PFSK-1 (cell line): ENCODE results near the gene TECR.

Source experiments
- FOXP2 ChIP-seq: optimal IDR thresholded peaks from 2 replicates; pipeline ENCODE3; 2011; ENCODE audit warnings: borderline replicate concordance, control low read depth, inconsistent platforms; ENCODE audit not compliant: insufficient read depth; ENCODE audit errors: extremely low read length, extremely low read depth
- POLR2AphosphoS5 ChIP-seq: IDR thresholded peaks from 2 replicates; pipeline ENCODE4 v1.6.1; 2012; ENCODE audit warnings: low read depth, mild to moderate bottlenecking, control low read depth, low read length, moderate library complexity
- REST ChIP-seq, 2 experiments: IDR thresholded peaks; 2 replicates each; pipeline versions ENCODE4 v1.6.1 to v1.8.0; 2011 to 2012; ENCODE audit warnings: low read depth in 2 of 2, low read length in 2 of 2, control low read depth in 1 of 2, inconsistent platforms in 1 of 2, mild to moderate bottlenecking in 1 of 2, moderate library complexity in 1 of 2; ENCODE audit not compliant: insufficient read depth in 1 of 2
- SIN3A ChIP-seq: IDR thresholded peaks from 2 replicates; pipeline ENCODE4 v1.6.1; 2012; ENCODE audit warnings: mild to moderate bottlenecking, low read length, moderate library complexity, borderline replicate concordance; ENCODE audit not compliant: insufficient read depth
- TAF1 ChIP-seq: IDR thresholded peaks from 2 replicates; pipeline ENCODE4 v1.6.1; 2012; ENCODE audit warnings: low read length, control low read depth, borderline replicate concordance; ENCODE audit not compliant: insufficient read depth

TECR gene

GRCh38 chr19:14530506-14530905, 1.1 kb downstream of the TECR start:
- no peak for TF ChIP-seq SIN3A
- TF ChIP-seq FOXP2, result no peak
- TF ChIP-seq POLR2AphosphoS5, result no peak
- TF ChIP-seq REST (IDR thresholded peaks at IDR 0.05; ENCODE audit: insufficient read depth in 1 of 2, low read depth in 2 of 2, low read length in 2 of 2), result no peak
- no peak for TF ChIP-seq TAF1

- TF ChIP-seq REST (IDR thresholded peaks at IDR 0.05; ENCODE audit: insufficient read depth in 1 of 2, low read depth in 2 of 2, low read length in 2 of 2), result no peak
- TF ChIP-seq TAF1, result no peak
- no peak for TF ChIP-seq POLR2AphosphoS5
- TF ChIP-seq SIN3A, result no peak
- no peak for TF ChIP-seq FOXP2
Observed at GRCh38 chr19:14533450-14533849, 4.1 kb downstream of the TECR start.

- no peak for TF ChIP-seq POLR2AphosphoS5
- no peak for TF ChIP-seq REST (IDR thresholded peaks at IDR 0.05; ENCODE audit: insufficient read depth in 1 of 2, low read depth in 2 of 2, low read length in 2 of 2)
- no peak for TF ChIP-seq FOXP2
- TF ChIP-seq TAF1, result no peak
- TF ChIP-seq SIN3A, result no peak
Observed at GRCh38 chr19:14536926-14537692, 7.7 kb downstream of the TECR start.

GRCh38 chr19:14540741-14541525, 11.5 kb downstream of the TECR start:
- TF ChIP-seq SIN3A (no peak), TAF1 (no peak), REST (IDR thresholded peaks at IDR 0.05; ENCODE audit: insufficient read depth in 1 of 2, low read depth in 2 of 2, low read length in 2 of 2) (no peak), FOXP2 (no peak), POLR2AphosphoS5 (no peak)
